ENCODE measurements around the gene NR1H3.

The NR1H3 gene

GRCh38 chr11:47213950-47214565 lies 43.7 kb upstream of the NR1H3 start:
- peak overlapping the region; percentile 93 for H4K91ac ChIP-seq (ENCODE audit: low read length)
- H2AFZ ChIP-seq (ENCODE audit: low read depth, low read length): peak overlapping the region; percentile 76
- H3K4ac ChIP-seq (ENCODE audit: low read depth in 1 of 2, low read length in 2 of 2): no peak overlapping the region

GRCh38 chr11:47215366-47215910 lies 42.4 kb upstream of the NR1H3 start:
- Histone ChIP-seq H2BK120ac (ENCODE audit: low read depth, low read length) (peak overlapping the region; percentile 24), H3K27me3 (ENCODE audit: control insufficient read depth in 1 of 2, insufficient read depth in 1 of 2, low read length in 2 of 2) (no peaks in the 10 kb centered on the region), H2BK12ac (ENCODE audit: low read length in 2 of 2) (peak overlapping the region in 1 of 2 experiments; percentile 84), H3K23ac (ENCODE audit: low read length in 2 of 2) (peak overlapping the region in 1 of 2 experiments; percentile 85), H2AFZ (ENCODE audit: low read depth, low read length) (no peak overlapping the region), H3K36me3 (ENCODE audit: control insufficient read depth in 1 of 2, insufficient read depth in 2 of 2, low read depth in 1 of 2, low read length in 2 of 2) (peaks cover 9 to 34% of the 10 kb centered on the region in 2 experiments), H2BK5ac (ENCODE audit: low read depth, low read length, poor library complexity, severe bottlenecking) (peak overlapping the region; percentile 71), H3K27ac (ENCODE audit: low read length, poor library complexity, severe bottlenecking) (peak overlapping the region; percentile 91), H3K4me1 (ENCODE audit: control insufficient read depth, insufficient read depth, low read depth, low read length) (peaks cover 21% of the 10 kb centered on the region), H4K8ac (ENCODE audit: low read length) (peak overlapping the region; percentile 9), H3K4ac (ENCODE audit: low read depth in 1 of 2, low read length in 2 of 2) (peak overlapping the region; percentile 31 to 95), H3K4me3 (ENCODE audit: insufficient read depth in 1 of 2, low read depth in 1 of 2, low read length in 2 of 2) (peak overlapping the region; percentile 51 to 90), H3K9me3 (ENCODE audit: control insufficient read depth, low read length) (no peaks in the 10 kb centered on the region), H2AK5ac (ENCODE audit: low read length, severe bottlenecking) (peak overlapping the region; percentile 42), H3K9ac (ENCODE audit: low read length) (peak overlapping the region; percentile 97), H2BK15ac (ENCODE audit: low read depth, poor library complexity, severe bottlenecking) (no peak overlapping the region), H3K79me1 (replicated peaks; ENCODE audit: low read length, poor library complexity, severe bottlenecking) (peaks cover 5% of the 10 kb centered on the region), H3K14ac (ENCODE audit: low read length in 2 of 2) (peak overlapping the region in 1 of 2 experiments; percentile 96), H3K18ac (ENCODE audit: low read depth in 1 of 2, low read length in 2 of 2) (peak overlapping the region; percentile 49 to 97), H3K4me2 (ENCODE audit: low read length, poor library complexity, severe bottlenecking) (peak overlapping the region; percentile 73), H4K91ac (ENCODE audit: low read length) (peak overlapping the region; percentile 53)
- 7% methylated on average over 14 of the region's 15 CpGs for WGBS
- no peak for DNase-seq

More at GRCh38 chr11:47213950-47214565, 43.7 kb upstream of the NR1H3 start:
- peak overlapping the region; percentile 85 for H3K27ac ChIP-seq (ENCODE audit: low read length, poor library complexity, severe bottlenecking)
- peak overlapping the region; percentile 12 to 90 for H3K4me3 ChIP-seq (ENCODE audit: insufficient read depth in 1 of 2, low read depth in 1 of 2, low read length in 2 of 2)
- H2BK12ac ChIP-seq (ENCODE audit: low read length in 2 of 2): peak overlapping the region; percentile 80 to 85
- 37% methylated on average over 19 of the region's 20 CpGs for WGBS
- H4K8ac ChIP-seq (ENCODE audit: low read length): peak overlapping the region; percentile 96
- no peak overlapping the region for H3K23ac ChIP-seq (ENCODE audit: low read length in 2 of 2)
- H3K4me1 ChIP-seq (ENCODE audit: control insufficient read depth, insufficient read depth, low read depth, low read length): peaks cover 12% of the 10 kb centered on the region
- H3K4me2 ChIP-seq (ENCODE audit: low read length, poor library complexity, severe bottlenecking): peak overlapping the region; percentile 59
- peak; percentile 83 for DNase-seq
- H3K79me1 ChIP-seq (replicated peaks; ENCODE audit: low read length, poor library complexity, severe bottlenecking): no peaks in the 10 kb centered on the region
- H3K27me3 ChIP-seq (ENCODE audit: control insufficient read depth in 1 of 2, insufficient read depth in 1 of 2, low read length in 2 of 2): no peaks in the 10 kb centered on the region
- H3K9ac ChIP-seq (ENCODE audit: low read length): peak overlapping the region; percentile 97
- peak overlapping the region; percentile 67 to 78 for H3K18ac ChIP-seq (ENCODE audit: low read depth in 1 of 2, low read length in 2 of 2)
- H3K36me3 ChIP-seq (ENCODE audit: control insufficient read depth in 1 of 2, insufficient read depth in 2 of 2, low read depth in 1 of 2, low read length in 2 of 2): peaks cover 0 to 22% of the 10 kb centered on the region in 2 experiments
- H2BK120ac ChIP-seq (ENCODE audit: low read depth, low read length): peak overlapping the region; percentile 45
- H3K9me3 ChIP-seq (ENCODE audit: control insufficient read depth, low read length): no peaks in the 10 kb centered on the region
- no peak overlapping the region for H2AK5ac ChIP-seq (ENCODE audit: low read length, severe bottlenecking)
- H2BK5ac ChIP-seq (ENCODE audit: low read depth, low read length, poor library complexity, severe bottlenecking): no peak overlapping the region
- H2BK15ac ChIP-seq (ENCODE audit: low read depth, poor library complexity, severe bottlenecking): peak overlapping the region; percentile 97
- H3K14ac ChIP-seq (ENCODE audit: low read length in 2 of 2): no peak overlapping the region

- WGBS: 3% methylated on average over 12 of the region's 12 CpGs
- H3K36me3 ChIP-seq (ENCODE audit: control insufficient read depth in 1 of 2, insufficient read depth in 2 of 2, low read depth in 1 of 2, low read length in 2 of 2): peaks cover 9 to 36% of the 10 kb centered on the region in 2 experiments
- H3K27ac ChIP-seq (ENCODE audit: low read length, poor library complexity, severe bottlenecking): peak overlapping the region; percentile 91
- H3K27me3 ChIP-seq (ENCODE audit: control insufficient read depth in 1 of 2, insufficient read depth in 1 of 2, low read length in 2 of 2): no peaks in the 10 kb centered on the region
- H3K4me2 ChIP-seq (ENCODE audit: low read length, poor library complexity, severe bottlenecking): peak overlapping the region; percentile 73
- no peak overlapping the region for H3K14ac ChIP-seq (ENCODE audit: low read length in 2 of 2)
- H3K9ac ChIP-seq (ENCODE audit: low read length): peak overlapping the region; percentile 97
- H2BK5ac ChIP-seq (ENCODE audit: low read depth, low read length, poor library complexity, severe bottlenecking): no peak overlapping the region
- no peak overlapping the region for H3K23ac ChIP-seq (ENCODE audit: low read length in 2 of 2)
- peak overlapping the region; percentile 19 for H4K8ac ChIP-seq (ENCODE audit: low read length)
- H2BK15ac ChIP-seq (ENCODE audit: low read depth, poor library complexity, severe bottlenecking): no peak overlapping the region
- H2AFZ ChIP-seq (ENCODE audit: low read depth, low read length): no peak overlapping the region
- H3K18ac ChIP-seq (ENCODE audit: low read depth in 1 of 2, low read length in 2 of 2): peak overlapping the region; percentile 6 to 51
- peak overlapping the region; percentile 15 to 81 for H3K4ac ChIP-seq (ENCODE audit: low read depth in 1 of 2, low read length in 2 of 2)
- H3K4me1 ChIP-seq (ENCODE audit: control insufficient read depth, insufficient read depth, low read depth, low read length): peaks cover 21% of the 10 kb centered on the region
- H2BK12ac ChIP-seq (ENCODE audit: low read length in 2 of 2): no peak overlapping the region
- no peak overlapping the region for H4K91ac ChIP-seq (ENCODE audit: low read length)
- peak overlapping the region; percentile 36 to 90 for H3K4me3 ChIP-seq (ENCODE audit: insufficient read depth in 1 of 2, low read depth in 1 of 2, low read length in 2 of 2)
- peak overlapping the region; percentile 24 for H2BK120ac ChIP-seq (ENCODE audit: low read depth, low read length)
- H3K79me1 ChIP-seq (replicated peaks; ENCODE audit: low read length, poor library complexity, severe bottlenecking): peaks cover 5% of the 10 kb centered on the region
- peak; percentile 93 for DNase-seq
- no peaks in the 10 kb centered on the region for H3K9me3 ChIP-seq (ENCODE audit: control insufficient read depth, low read length)
- no peak overlapping the region for H2AK5ac ChIP-seq (ENCODE audit: low read length, severe bottlenecking)
Measured at GRCh38 chr11:47216121-47216798, 41.5 kb upstream of the NR1H3 start.

DNA sequence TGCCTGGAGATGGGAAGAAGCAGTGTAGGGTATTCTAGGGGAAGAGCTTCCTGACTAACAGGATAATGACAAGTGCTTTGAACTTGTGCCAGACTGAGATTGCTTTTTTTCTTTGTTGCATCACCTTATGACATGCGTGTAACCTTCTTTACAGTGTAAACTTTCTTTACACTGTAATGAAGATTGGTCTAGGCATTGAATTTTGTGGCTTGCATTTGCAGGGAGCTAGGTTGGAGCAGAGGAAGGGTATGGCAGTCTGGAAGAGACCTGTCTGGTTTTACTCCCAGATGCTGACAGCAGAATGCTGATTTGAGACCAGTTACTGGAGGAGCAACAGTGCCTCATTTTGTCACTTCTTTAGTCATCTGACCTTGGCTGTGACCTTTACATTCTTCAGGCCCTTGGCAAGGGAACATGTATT lies 37.4 kb upstream of the NR1H3 start:
- H3K14ac ChIP-seq (ENCODE audit: low read length in 2 of 2): peak overlapping the region in 1 of 2 experiments; percentile 20
- H2BK5ac ChIP-seq (ENCODE audit: low read depth, low read length, poor library complexity, severe bottlenecking): no peak overlapping the region
- no peak overlapping the region for H3K18ac ChIP-seq (ENCODE audit: low read depth in 1 of 2, low read length in 2 of 2)
- peaks cover 21% of the 10 kb centered on the region for H3K4me1 ChIP-seq (ENCODE audit: control insufficient read depth, insufficient read depth, low read depth, low read length)
- H3K36me3 ChIP-seq (ENCODE audit: control insufficient read depth in 1 of 2, insufficient read depth in 2 of 2, low read depth in 1 of 2, low read length in 2 of 2): peaks cover 21 to 68% of the 10 kb centered on the region in 2 experiments
- H3K9me3 ChIP-seq (ENCODE audit: control insufficient read depth, low read length): no peaks in the 10 kb centered on the region
- H2AK5ac ChIP-seq (ENCODE audit: low read length, severe bottlenecking): peak overlapping the region; percentile 91
- H2BK15ac ChIP-seq (ENCODE audit: low read depth, poor library complexity, severe bottlenecking): no peak overlapping the region
- no peak overlapping the region for H2BK12ac ChIP-seq (ENCODE audit: low read length in 2 of 2)
- DNase-seq: peak; percentile 93
- H3K4me2 ChIP-seq (ENCODE audit: low read length, poor library complexity, severe bottlenecking): peak overlapping the region; percentile 45
- no peak overlapping the region for H3K4ac ChIP-seq (ENCODE audit: low read depth in 1 of 2, low read length in 2 of 2)
- H3K79me1 ChIP-seq (replicated peaks; ENCODE audit: low read length, poor library complexity, severe bottlenecking): peaks cover 8% of the 10 kb centered on the region
- peak overlapping the region; percentile 38 for H3K9ac ChIP-seq (ENCODE audit: low read length)
- H3K27me3 ChIP-seq (ENCODE audit: control insufficient read depth in 1 of 2, insufficient read depth in 1 of 2, low read length in 2 of 2): no peaks in the 10 kb centered on the region
- no CpG with 5 or more reads among the region's 1 CpG for WGBS
- no peak overlapping the region for H4K8ac ChIP-seq (ENCODE audit: low read length)
- H3K4me3 ChIP-seq (ENCODE audit: insufficient read depth in 1 of 2, low read depth in 1 of 2, low read length in 2 of 2): no peak overlapping the region
- H4K91ac ChIP-seq (ENCODE audit: low read length): no peak overlapping the region
- no peak overlapping the region for H2BK120ac ChIP-seq (ENCODE audit: low read depth, low read length)
- no peak overlapping the region for H3K23ac ChIP-seq (ENCODE audit: low read length in 2 of 2)
- peak overlapping the region; percentile 78 for H3K27ac ChIP-seq (ENCODE audit: low read length, poor library complexity, severe bottlenecking)
- H2AFZ ChIP-seq (ENCODE audit: low read depth, low read length): no peak overlapping the region

All from mesenchymal stem cell (in vitro differentiated cells and primary cell).